Progenitor cell of endocrine pancreas (in vitro differentiated cells): ENCODE measurements around the gene SH2D6. TPM values are rescaled to one million over a fixed set of nuclear protein-coding genes. Genes with fewer than 3 reads are reported as not detected.

Source experiments
- DNase-seq: peaks from one replicate; pipeline ENCODE4 v3.0.0; 2021; ENCODE audit warnings: low spot score; ENCODE audit not compliant: unreplicated experiment
- H3K27ac Mint-ChIP-seq: 2 replicates; pipeline ENCODE4 v1.8.0; 2021; ENCODE audit warnings: mild to moderate bottlenecking, moderate library complexity, mixed read lengths
- H3K27me3 Mint-ChIP-seq: 2 replicates; pipeline ENCODE4 v1.8.0; 2021; ENCODE audit warnings: mixed read lengths
- H3K36me3 Mint-ChIP-seq: 2 replicates; pipeline ENCODE4 v1.8.0; 2022; ENCODE audit warnings: mixed read lengths; ENCODE audit not compliant: insufficient read depth
- H3K4me1 Mint-ChIP-seq: 2 replicates; pipeline ENCODE4 v1.8.0; 2021; ENCODE audit warnings: low read depth, mixed read lengths
- H3K4me3 Mint-ChIP-seq: 2 replicates; pipeline ENCODE4 v1.8.0; 2021; ENCODE audit warnings: low read depth, mild to moderate bottlenecking, moderate library complexity, mixed read lengths
- H3K9me3 Mint-ChIP-seq: 2 replicates; pipeline ENCODE4 v1.8.0; 2021; ENCODE audit warnings: low read depth, mixed read lengths
- total RNA-seq: library from RNA; stranded (reverse); gene quantifications from 2 replicates; pipeline ENCODE4 v1.2.1, GENCODE V29; 2021
- TF ChIP-seq, protein P1 (sequence below): fragments of 200-600 bp; sonication (generic); IDR thresholded peaks from one replicate; pipeline ENCODE4 v1.5.0; 2021; ENCODE audit warnings: antibody characterized with exemption, mild to moderate bottlenecking; ENCODE audit not compliant: unreplicated experiment

SH2D6 gene
- total RNA-seq, 1 donor from 2014 or later = 0.29 TPM

DNA sequence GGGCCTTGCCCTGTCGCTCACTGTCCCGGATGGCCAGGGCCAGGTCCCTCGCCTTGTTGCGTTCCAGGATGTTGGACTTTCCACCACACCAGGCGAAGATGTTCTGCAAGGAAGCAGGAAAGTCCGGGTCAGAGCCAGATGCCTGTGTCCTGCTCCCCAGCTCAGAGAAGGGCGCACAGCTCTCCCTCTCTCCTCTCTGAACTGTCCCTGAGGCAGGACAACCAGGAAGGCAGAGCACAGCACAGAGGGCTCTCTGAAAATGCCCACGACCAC is 19.4 kb upstream of the SH2D6 start:
- H3K9me3 Mint-ChIP-seq = peaks cover 6% of the 10 kb centered on the region

DNA sequence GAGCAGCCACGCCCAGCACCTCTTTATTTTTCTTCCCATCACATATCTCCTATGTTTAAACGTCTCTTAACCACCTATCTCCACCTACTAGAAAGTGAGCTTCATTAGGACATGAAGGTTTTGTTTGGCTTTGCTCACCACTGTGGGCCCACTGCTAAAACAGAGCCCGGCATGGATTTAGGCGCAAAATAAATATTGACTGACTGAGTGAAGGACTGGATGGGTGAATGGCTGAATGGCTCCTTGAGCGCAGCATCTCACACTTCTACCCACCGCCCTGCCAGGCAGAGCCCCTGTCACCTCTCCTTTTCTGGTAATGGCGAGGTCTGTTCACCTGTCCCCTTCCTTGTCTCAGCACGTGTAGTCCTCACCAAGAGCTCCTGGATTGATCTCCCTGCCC is 18.5 kb upstream of the SH2D6 start:
- no peak overlapping the region for H3K27ac Mint-ChIP-seq
- TF ChIP-seq, protein P1, sequence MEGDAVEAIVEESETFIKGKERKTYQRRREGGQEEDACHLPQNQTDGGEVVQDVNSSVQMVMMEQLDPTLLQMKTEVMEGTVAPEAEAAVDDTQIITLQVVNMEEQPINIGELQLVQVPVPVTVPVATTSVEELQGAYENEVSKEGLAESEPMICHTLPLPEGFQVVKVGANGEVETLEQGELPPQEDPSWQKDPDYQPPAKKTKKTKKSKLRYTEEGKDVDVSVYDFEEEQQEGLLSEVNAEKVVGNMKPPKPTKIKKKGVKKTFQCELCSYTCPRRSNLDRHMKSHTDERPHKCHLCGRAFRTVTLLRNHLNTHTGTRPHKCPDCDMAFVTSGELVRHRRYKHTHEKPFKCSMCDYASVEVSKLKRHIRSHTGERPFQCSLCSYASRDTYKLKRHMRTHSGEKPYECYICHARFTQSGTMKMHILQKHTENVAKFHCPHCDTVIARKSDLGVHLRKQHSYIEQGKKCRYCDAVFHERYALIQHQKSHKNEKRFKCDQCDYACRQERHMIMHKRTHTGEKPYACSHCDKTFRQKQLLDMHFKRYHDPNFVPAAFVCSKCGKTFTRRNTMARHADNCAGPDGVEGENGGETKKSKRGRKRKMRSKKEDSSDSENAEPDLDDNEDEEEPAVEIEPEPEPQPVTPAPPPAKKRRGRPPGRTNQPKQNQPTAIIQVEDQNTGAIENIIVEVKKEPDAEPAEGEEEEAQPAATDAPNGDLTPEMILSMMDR = no peak
- no peak for DNase-seq
- peaks cover 13% of the 10 kb centered on the region for H3K4me1 Mint-ChIP-seq
- H3K4me3 Mint-ChIP-seq = no peak overlapping the region
- H3K27me3 Mint-ChIP-seq = no peaks in the 10 kb centered on the region
- peaks cover 6% of the 10 kb centered on the region for H3K9me3 Mint-ChIP-seq
- H3K36me3 Mint-ChIP-seq = peaks cover 9% of the 10 kb centered on the region

More for the DNA sequence above, 19.4 kb upstream of the SH2D6 start:
- TF ChIP-seq, protein P1 = no peak
- H3K4me3 Mint-ChIP-seq = no peak overlapping the region
- H3K4me1 Mint-ChIP-seq = peaks cover 13% of the 10 kb centered on the region
- no peaks in the 10 kb centered on the region for H3K27me3 Mint-ChIP-seq
- H3K36me3 Mint-ChIP-seq = peaks cover 9% of the 10 kb centered on the region
- DNase-seq = no peak
- peak overlapping the region; percentile 74 for H3K27ac Mint-ChIP-seq

DNA sequence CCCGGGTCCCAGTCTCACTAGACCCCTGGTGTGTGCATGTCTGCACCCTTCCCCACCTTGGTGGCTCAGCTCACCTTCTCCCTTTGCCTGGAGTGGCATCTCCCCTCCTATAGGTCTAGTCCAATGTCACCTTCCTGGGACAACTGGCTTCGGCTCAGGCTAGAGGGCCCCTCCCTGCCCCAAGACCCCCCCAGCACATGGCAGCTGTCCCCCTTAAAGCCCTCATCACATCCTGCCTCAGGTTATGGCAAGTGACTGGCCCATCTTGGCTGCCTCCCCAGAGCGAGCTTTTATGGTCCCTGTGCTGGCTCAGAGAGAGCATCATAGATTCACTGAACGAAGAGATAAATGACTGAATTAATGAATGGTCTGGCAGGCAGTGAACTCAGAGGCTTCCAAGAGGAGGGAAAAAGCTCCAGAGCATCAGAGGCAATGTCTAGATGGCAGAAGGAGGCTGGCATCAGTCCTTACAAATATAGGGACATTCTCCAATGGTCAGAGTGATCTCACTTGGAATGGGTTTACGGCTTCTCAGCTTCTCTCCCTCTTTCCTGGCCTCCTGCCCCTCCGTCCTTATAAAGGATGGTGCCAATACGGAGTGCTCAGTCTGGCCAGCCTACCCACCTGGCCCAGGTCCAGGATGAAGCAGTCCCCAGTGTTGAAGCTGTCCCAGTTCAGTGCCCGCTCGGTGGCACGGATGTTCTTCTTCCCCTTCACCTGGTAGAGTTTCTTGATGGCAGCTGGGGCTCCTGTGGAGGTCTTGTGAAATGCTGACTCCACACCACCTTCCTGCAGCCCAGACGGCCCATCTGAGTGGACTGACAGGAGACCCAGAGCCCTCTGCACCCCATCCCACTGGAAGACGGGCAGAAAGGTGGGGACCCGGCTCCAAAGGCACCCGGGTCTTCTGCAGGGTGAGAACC is 17.7 kb upstream of the SH2D6 start:
- TF ChIP-seq, protein P1 = no peak
- peaks cover 9% of the 10 kb centered on the region for H3K36me3 Mint-ChIP-seq
- H3K27ac Mint-ChIP-seq = no peak overlapping the region
- no peak overlapping the region for H3K4me3 Mint-ChIP-seq
- peaks cover 13% of the 10 kb centered on the region for H3K4me1 Mint-ChIP-seq
- no peak for DNase-seq
- no peaks in the 10 kb centered on the region for H3K27me3 Mint-ChIP-seq
- peaks cover 6% of the 10 kb centered on the region for H3K9me3 Mint-ChIP-seq

DNA sequence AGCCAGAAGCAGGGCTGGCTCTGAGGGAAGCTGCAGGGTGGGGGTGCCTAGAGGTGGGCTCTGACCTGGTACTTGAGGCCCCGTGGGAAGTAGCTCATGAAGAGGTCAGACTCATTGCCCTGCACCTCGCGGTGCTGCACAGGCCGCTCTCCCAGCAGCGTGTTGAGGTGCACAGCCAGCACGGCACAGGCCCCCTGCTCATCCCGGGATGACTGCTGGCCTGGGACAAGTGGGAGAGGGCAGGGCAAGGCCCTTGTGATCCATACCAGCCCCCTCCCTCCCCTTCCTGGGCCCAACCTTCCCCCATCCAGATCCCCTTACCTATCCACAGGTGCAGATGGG is 17.1 kb upstream of the SH2D6 start:
- Mint-ChIP-seq H3K27me3 (no peaks in the 10 kb centered on the region), H3K36me3 (peaks cover 9% of the 10 kb centered on the region), H3K4me3 (no peak overlapping the region), H3K27ac (no peak overlapping the region), H3K4me1 (peaks cover 13% of the 10 kb centered on the region), H3K9me3 (peaks cover 6% of the 10 kb centered on the region)
- no peak for DNase-seq
- TF ChIP-seq, protein P1 = no peak

DNA sequence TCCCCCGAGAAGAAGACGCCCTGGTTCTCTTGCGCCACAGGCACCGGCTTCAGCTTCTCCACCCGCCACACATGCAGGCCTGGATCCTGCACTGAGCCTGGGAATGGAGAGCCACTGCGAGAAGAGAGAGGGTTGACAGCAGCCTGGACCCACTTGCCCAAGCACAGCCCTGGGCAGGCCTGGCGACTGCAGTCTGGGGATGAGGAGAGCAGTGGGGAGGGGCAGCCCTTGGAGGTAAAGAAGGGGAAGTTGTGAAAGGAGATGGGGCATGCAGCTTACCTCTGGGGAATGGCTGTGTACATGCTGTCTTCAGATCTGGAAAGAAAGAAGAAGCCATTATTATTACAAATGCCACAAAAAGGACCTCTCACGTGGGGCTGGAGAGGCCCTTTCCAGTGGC is 16.7 kb upstream of the SH2D6 start:
- peaks cover 9% of the 10 kb centered on the region for H3K4me1 Mint-ChIP-seq
- H3K9me3 Mint-ChIP-seq = peaks cover 6% of the 10 kb centered on the region
- DNase-seq = no peak
- H3K36me3 Mint-ChIP-seq = peaks cover 9% of the 10 kb centered on the region
- no peak overlapping the region for H3K4me3 Mint-ChIP-seq
- no peaks in the 10 kb centered on the region for H3K27me3 Mint-ChIP-seq
- TF ChIP-seq, protein P1 = no peak
- H3K27ac Mint-ChIP-seq = no peak overlapping the region
